NCI-H1417 treated with DMSO at 0.1 percent for 48 hours (cell line): ENCODE measurements around the gene ATP2B1.
A peak's percentile ranks its signal among the peaks of the same experiment; 100 is the strongest.
"Not testable (repeated sequence)": the region's sequence is repeated elsewhere in the genome, so short reads cannot be mapped to it uniquely, and the experiment has no call there.

ENCODE experiments used
- DNase-seq: peaks from one replicate; lab custom pipeline; 2025; lab: John Stamatoyannopoulos, UW

The ATP2B1 gene

GRCh38 chr12:89708565-89709156 lies at the start of gene ATP2B1:
Gene ATP2B1, minus strand, starts transcription at chr12:89708838. Its CDS starts 52,952 bp downstream, at chr12:89655886.
- peak; percentile 58 for DNase-seq

GRCh38 chr12:89757987-89758386 lies 49.3 kb upstream of the ATP2B1 start:
- DNase-seq, result not testable (repeated sequence)

GRCh38 chr12:89756585-89757398 lies 48.2 kb upstream of the ATP2B1 start:
- no peak for DNase-seq

GRCh38 chr12:89756194-89756584 lies 47.6 kb upstream of the ATP2B1 start:
- DNase-seq, result no peak

GRCh38 chr12:89753997-89754396 lies 45.4 kb upstream of the ATP2B1 start:
- DNase-seq, result no peak

GRCh38 chr12:89752341-89752740 lies 43.7 kb upstream of the ATP2B1 start:
- DNase-seq, result no peak

GRCh38 chr12:89750389-89751351 lies 42.0 kb upstream of the ATP2B1 start:
- DNase-seq, result no peak

- DNase-seq, result no peak
These were observed 40.2 kb upstream of the ATP2B1 start for GRCh38 chr12:89748791-89749190.

GRCh38 chr12:89745286-89745685 lies 36.6 kb upstream of the ATP2B1 start:
- DNase-seq, result no peak

GRCh38 chr12:89742337-89743022 lies 33.8 kb upstream of the ATP2B1 start:
- no peak for DNase-seq

GRCh38 chr12:89740943-89741342 lies 32.3 kb upstream of the ATP2B1 start:
- DNase-seq, result no peak

- DNase-seq, result no peak
These were observed 28.4 kb upstream of the ATP2B1 start for GRCh38 chr12:89736995-89737394.

- no peak for DNase-seq
These were observed 25.1 kb upstream of the ATP2B1 start for GRCh38 chr12:89733579-89734201.

GRCh38 chr12:89732522-89732921 lies 23.9 kb upstream of the ATP2B1 start:
- no peak for DNase-seq

GRCh38 chr12:89731614-89732013 lies 23.0 kb upstream of the ATP2B1 start:
- DNase-seq, result no peak

GRCh38 chr12:89731089-89731488 lies 22.5 kb upstream of the ATP2B1 start:
- no peak for DNase-seq

- DNase-seq, result no peak
These were observed 21.4 kb upstream of the ATP2B1 start for GRCh38 chr12:89729946-89730459.

- DNase-seq, result no peak
These were observed 14.6 kb upstream of the ATP2B1 start for GRCh38 chr12:89723276-89723675.

GRCh38 chr12:89721291-89721987 lies 12.8 kb upstream of the ATP2B1 start:
- DNase-seq, result no peak

- no peak for DNase-seq
These were observed 9.3 kb upstream of the ATP2B1 start for GRCh38 chr12:89717759-89718523.
